ENCODE measurements around the gene AVEN.

AVEN gene

GRCh38 chr15:33934921-33935320, 104.1 kb downstream of the AVEN start:
- no peak for TF ChIP-seq CTCF (conservative IDR thresholded peaks at IDR 0.05)
- H3K27ac ChIP-seq = no peak overlapping the region

DNA sequence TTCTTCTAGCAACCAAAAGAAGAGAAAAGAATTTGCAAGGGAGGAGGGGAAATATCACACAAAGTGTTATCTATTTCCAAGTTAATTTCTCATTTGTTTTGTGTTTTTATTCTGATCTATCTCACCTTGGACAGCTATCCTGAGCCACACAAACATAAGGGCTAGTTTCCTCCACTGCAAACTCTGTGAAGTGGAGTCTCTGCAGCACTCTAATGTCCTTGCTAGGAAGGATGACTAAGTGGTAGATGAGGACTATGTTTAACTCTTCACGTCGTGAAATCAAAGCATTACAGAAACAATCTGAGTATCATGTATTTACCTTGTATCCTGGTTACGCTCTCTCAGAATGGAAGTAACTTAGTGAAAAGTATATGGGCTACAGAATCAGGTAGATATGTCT, 104.6 kb downstream of the AVEN start:
- H3K27ac ChIP-seq = no peak overlapping the region
- TF ChIP-seq CTCF (conservative IDR thresholded peaks at IDR 0.05) = no peak

DNA sequence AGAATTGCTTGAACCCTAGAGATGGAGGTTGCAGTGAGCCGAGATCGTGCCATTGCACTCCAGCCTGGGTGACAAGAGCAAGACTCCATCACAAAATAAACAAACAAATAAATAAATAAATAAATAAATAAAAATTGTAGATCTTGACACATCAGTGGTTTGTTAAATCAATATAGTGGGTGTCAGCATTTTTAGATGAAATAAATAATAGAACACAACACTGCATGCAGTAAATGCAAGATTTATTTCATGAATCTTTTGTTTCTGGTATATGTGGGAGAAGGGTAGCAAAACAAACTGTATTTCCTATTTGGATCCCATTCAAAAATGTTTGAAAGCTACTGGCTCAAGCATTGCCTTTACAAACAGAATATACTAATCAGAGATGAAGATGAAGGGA, 106.3 kb downstream of the AVEN start:
- TF ChIP-seq CTCF (conservative IDR thresholded peaks at IDR 0.05) = no peak
- no peak overlapping the region for H3K27ac ChIP-seq

DNA sequence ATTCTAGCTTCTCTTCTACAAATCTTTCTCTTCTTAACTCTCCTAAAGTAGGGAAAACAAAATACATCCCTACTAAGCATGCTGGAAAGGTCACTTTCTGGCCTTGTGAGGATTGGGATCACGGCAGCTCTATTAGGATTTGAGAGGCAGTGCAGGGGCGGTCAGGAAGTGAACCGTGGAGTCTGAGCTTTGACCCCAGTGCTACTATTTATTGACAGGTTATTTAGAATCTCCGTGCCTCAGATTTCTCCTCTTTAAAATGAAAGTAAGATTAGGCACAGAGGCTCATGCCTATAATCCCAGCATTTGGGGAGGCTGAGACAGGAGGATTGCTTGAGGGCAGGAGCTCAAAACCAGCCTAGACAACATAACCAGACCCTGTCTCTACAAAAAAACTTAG, 112.7 kb downstream of the AVEN start:
- TF ChIP-seq CTCF (conservative IDR thresholded peaks at IDR 0.05) = no peak
- H3K27ac ChIP-seq = no peak overlapping the region

- TF ChIP-seq CTCF (conservative IDR thresholded peaks at IDR 0.05) = no peak
- H3K27ac ChIP-seq = no peak overlapping the region
Measured at GRCh38 chr15:33923446-33923845, 115.6 kb downstream of the AVEN start.

DNA sequence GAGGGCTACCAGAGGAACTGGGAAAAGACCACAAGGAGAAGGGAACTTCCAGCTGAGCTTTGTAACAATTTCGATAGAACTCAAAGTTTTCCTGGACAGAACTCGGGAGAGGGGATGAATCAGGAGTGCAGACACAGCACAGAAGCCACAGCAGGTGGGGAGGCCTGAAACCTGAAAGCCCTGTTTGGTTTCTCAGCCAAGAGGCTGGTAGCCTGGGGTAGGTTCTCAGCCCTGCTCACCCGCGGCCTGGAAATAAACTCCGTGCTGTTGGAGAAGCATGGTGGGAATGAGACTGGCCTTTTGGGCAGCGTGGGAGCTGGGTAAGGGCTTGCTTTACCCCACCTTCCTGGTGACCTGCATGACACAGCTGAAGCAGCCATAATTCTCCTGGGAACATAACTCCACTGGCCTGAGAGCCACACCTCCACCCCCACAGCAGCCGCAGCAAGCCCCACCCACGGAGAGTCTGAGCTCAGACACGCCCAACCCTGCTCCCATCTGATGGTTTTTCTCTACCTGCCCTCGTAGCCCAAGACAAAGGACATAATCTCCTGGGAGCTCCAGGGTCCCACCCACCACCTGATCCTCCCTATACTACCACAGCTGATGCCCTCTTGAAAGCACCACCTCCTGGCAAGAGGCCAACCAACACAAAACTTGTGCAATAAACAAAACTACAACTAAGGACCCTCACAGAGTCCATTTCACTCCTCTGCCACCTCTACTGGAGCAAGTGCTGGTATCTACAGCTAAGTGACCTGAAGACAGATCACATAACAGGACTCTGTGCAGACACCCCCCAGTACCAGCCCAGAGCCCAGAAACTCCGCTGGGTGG, 123.2 kb downstream of the AVEN start:
- TF ChIP-seq CTCF (conservative IDR thresholded peaks at IDR 0.05) = no peak
- H3K27ac ChIP-seq = no peak overlapping the region

- TF ChIP-seq CTCF (conservative IDR thresholded peaks at IDR 0.05) = no peak
Measured at GRCh38 chr15:33913459-33913858, 125.5 kb downstream of the AVEN start.

More at GRCh38 chr15:33913459-33913858, 125.5 kb downstream of the AVEN start:
- no peak overlapping the region for H3K27ac ChIP-seq
